Measurements from ENCODE around the gene CDC25A.

The CDC25A gene

DNA sequence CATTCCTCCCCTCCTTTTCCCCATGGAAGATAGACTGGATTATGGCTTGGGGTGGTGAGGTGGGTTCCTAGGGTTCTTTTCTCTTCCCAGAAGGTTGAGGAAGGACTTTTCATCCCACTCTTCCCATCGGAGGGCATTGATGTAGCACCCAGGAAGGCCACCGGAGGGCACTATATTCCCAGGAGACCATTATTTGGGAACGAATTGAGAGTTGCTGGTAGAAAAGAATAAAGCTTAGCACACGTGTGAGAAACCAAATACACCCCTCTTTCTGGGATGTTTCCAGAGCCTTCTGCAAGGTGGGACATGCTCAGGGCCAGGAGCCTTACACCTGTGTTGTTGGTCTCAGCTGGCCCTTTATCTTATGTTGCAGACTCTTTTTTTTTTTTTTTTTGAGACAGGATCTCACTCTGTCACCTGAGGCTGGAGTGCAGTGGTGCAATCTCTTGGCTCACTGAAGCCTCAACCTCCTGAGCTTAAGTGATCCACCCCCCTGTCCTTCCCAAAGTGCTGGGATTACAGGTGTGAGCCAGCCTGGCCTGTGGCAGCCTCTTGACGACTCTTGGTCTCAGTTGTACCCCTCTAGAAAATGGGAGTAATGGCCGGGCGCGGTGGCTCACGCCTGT, 6.3 kb upstream of the CDC25A start:
- DNase-seq (ENCODE audit: low spot score): peak; percentile 72

DNA sequence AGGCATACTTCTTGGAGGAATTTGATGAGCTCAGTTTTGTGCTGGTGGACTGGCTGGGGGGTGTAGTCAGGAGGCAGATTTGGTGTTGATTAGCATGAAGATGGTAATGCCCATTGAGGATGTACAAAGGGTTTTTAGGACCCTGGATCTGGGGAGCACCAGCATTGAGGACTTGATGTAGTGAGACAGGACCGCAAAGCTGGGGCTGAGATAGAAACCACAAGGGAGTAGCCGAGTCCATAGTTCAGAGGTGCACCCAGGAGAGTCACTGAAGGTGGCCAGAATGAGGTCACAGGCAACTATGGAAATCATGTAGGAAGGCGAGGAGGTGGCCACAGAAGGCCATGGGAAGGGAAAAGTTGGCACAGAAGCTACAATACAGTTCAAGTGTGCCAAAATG, 2.7 kb upstream of the CDC25A start:
- DNase-seq (ENCODE audit: low spot score): no peak

DNA sequence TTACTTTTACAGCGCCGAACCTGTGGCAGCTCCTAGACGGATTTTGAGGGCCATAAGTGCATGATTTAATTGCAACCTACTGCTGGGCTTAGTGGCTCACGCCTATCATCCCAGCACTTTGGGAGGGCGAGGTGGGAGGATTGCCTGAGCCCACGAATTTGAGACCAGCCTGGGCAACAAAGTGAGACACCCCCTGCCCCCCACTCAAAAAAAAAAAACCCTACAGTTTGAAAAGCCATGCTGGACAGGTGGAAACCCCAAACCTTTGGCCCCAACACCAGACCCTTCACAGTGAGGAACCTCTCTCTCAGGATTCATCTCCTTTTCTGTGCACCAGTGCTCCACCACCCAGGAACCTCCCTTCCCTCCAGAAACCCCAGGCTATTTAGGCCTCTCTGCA, 1.1 kb upstream of the CDC25A start:
- DNase-seq (ENCODE audit: low spot score): no peak

DNA sequence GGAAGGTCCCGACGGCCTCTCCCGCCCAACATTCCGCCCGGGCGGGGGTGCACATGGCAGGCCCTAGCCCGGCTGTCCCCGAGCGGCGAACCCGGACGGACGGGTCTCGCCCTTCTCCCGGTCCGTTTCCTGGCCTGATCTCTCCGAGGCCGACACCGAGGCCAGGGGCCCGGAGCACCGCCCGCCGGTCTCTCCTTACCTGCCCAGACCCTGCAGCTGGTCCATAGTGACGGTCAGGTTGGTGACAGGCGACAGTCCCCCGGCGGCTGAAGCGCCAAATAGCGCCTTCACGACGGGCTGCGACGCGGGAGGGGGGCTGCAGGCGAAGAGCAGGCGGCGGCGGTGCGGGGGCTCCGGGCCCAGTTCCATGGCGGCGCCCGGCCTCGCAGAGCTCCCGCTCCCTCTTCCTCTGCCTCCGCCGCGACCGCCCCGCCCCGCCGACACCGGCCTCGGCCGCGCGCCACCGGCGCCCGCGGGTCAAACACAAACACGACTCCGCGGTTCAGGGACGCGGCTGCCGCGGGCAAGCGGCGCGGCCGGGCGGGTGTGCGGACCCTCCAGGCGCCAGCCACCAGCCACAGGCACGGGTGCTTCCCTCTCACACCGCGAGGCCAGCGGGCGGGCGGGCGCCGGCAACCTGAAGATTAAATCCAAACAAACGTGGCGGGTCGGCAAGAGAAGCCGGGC, 495 bp downstream of the CDC25A start:
- DNase-seq (ENCODE audit: low spot score): peak; percentile 68

DNA sequence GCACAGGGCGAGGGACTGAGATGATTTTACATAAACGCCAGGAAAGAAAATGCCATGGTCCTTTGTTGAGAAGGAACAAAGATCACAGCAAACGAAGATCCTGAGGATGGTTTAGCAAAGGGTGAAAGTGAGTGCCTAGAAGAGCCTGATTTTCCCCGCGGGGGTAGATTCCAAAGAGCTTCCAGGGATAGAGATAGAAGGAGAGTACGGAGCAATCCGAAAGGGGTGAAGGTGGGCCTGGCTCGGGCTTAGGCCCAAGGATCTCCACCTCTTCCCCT, 977 bp downstream of the CDC25A start:
- no peak for DNase-seq (ENCODE audit: low spot score)

DNA sequence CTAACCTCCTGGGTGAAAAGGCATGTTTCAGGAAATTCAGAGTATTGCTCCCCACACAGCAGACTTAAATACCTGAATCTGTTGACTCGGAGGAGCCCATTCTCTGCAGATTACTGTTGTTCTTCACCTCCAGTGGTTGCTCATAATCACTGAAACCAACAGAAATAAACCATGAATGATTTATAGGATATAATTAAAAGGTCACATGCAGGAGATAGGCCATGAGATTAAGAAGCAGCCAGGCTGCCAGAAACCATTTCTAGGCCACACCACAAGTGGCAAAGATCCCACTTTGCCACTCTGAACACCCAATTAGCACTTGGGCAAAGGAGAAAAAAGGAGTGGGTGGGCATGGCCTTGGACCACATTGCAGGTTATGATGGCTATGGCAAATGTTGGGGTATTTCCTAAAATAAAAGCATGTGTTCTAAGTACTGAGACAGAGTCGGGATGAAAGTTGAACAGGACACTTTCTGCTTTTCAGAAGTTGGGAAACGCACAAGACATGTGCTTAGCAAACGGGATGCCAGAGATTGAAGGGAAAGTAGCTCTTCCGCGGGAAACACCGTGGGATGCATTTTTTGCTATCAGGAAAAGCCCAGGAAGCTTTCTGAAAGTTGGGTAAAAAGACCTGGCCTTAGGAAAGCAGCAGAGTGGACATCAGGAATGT, 1.5 kb downstream of the CDC25A start:
- peak; percentile 19 for DNase-seq (ENCODE audit: low spot score)

DNA sequence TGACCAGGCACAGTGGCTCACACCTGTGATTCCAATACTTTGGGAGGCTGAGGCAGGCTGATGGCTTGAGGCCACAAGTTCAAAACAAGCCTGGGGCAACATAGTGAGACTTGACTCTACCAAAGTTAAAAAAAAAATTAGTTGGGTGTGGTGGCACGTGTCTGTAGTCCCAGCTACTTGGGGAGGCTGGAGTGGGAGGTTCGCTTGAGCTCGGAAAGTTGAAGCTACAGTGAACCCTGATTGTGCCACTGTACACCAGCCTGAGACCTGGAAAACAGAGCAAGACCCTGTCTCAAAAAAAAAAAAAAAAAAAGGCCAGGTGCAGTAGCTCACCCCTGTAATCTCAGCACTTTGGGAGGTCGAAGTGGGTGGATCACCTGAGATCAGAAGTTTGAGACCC, 3.1 kb downstream of the CDC25A start:
- no peak for DNase-seq (ENCODE audit: low spot score)

DNA sequence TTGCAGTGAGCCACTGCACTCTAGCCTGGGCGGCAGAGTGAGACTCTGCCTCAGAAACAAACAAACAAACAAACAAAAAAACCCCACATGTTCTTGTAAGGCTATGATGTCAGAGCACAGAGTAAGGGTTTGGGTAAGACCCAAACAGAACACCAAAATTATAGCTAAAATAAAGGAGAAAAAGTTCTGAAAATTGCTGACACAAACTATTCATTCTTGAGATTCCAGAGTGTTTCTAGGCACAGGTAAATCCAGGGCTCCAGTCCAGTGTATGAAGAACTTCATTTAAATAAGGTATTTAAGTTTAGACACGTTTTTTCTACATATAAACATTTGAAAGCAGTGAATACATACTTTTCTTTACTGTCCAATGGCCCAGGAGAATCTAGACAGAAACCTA, 3.9 kb downstream of the CDC25A start:
- no peak for DNase-seq (ENCODE audit: low spot score)

DNA sequence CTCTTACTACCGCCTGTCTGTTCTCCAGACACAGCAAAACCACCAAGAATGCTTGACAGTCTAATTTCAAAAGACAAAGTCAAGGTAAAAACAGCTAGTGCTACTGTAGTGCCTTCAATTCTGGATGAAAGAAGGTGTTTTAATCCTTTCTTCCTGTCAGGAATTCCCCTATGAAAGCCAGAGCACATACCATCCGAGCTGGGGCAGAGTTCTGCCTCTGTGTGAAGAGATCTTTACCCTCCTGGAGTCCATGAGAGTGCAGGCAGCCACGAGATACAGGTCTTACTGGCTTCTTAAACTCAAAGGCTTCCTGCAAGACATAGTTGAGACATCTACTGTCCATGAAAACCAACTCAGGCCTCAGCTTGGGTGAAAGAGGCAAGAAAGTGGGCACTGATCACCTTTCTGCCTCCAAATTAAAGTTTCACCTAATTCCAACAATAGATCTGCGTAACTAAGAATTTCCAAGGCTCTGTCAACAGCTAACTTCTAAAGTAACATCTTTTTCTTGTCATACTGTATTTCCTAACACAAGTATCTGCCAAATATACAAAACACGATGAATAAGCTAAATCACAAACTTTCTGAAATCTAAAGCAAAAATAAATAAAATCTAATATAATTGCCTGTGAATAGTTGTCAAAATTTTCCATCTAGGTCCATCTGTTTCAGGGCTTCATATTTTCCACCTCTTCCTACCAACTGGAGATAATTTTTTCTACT, 7.5 kb downstream of the CDC25A start:
- no peak for DNase-seq (ENCODE audit: low spot score)

DNA sequence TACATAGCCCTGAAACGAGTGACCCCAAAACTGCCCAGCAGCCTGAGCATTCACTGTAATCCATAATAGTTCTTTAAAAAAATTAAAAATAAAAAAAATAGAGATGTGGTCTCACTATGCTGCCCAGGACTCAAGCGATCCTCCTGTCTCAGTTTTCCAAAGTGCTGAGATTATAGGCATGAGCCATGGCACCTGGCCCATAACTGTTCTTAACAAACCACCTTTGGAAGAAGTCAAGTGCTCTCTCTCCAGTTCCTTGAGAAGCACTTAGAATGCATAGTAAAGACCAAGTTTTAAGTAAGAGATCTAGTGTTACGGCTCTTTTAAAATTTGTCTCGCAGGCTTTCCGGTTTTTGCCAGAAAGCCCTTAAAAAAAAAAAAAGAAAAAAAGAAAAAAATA, 8.2 kb downstream of the CDC25A start:
- no peak for DNase-seq (ENCODE audit: low spot score)

DNA sequence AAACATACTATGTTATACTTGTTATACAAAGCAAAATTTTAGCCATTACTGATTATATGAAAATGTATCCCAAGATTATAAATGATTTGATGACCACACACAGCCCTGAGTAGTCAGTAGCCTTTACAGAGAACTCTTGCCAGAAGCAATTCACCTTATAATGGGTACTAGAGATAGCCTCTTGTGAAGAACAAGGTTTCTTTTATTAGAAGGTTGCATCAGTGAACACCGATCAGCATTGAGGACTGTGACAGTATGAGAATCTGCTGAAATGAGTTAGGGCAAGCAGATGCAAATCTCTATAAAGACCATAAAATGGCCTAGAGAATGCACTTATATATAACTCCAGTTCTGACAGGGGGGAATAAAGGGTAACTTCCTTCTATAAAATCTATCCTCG, 10.1 kb downstream of the CDC25A start:
- no peak for DNase-seq (ENCODE audit: low spot score)

DNA sequence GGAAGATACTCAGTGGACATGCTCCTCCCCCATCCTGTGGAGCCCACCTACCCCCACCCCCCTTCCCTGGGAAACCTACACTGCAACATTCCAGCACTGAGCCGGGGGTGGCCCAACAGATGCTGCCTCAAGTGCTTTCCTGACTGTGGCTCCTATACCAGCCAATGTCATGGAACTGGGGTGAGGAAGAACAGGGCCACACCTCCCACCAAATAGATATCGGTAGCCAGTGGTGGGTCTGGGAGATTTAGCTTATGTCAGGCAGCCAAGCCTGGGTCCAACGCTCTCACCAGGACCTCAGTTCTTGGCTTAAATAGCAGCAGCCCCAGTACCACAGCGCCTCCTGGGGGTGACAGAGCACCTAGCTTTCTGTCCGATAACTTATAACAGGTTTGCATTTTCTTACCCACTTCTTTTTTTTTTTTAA, 30.3 kb downstream of the CDC25A start:
- DNase-seq (ENCODE audit: low spot score): peak; percentile 74

DNA sequence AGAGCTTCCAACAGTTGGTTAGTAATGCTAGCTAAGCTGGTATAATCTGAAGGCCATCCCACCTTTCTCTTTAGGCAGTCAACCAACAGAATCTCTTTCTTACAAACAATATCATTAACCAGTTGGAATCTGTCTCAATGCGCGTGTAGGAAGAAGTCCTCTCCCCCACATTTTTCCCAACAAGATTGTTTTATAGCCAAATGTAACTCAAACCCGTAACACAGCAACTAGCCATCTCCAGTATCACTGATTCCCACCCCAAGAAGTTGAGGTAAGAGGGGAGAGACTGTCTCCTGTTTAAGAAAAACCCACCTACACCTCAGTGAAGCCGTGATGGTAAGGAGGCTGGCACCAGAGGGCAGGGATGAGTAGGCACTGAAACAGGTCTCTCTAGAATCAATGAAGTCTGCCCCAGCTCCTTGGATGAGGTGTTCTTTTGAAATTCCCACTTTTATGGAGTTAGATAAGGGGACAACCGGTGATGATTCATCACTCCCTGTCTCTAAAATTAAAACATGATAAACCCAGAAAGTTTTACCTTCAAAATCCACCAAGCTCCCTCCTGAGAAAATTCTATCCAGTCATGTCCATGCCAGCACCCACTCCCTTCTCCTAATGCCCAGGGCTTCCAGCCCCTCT, 30.9 kb downstream of the CDC25A start:
- DNase-seq (ENCODE audit: low spot score): no peak

DNA sequence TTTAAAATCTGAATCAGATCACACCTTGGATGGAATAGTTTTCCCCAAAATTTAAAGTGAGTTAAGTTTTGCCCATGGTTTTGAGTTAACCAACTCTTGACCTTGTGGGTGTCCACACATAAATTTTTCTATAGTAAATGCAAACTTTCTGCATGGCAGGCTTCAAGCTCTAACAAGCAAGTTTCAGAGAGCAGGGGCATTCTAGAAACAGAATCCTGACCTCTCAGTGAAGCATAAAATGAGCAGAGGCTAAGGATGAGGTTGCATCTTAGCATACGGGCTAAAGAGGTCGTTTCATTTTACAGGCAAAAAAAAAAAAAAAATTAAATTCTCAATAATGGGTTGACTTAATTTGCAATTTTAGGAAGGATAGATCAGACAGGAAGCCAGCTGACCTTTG, 32.1 kb downstream of the CDC25A start:
- no peak for DNase-seq (ENCODE audit: low spot score)

DNA sequence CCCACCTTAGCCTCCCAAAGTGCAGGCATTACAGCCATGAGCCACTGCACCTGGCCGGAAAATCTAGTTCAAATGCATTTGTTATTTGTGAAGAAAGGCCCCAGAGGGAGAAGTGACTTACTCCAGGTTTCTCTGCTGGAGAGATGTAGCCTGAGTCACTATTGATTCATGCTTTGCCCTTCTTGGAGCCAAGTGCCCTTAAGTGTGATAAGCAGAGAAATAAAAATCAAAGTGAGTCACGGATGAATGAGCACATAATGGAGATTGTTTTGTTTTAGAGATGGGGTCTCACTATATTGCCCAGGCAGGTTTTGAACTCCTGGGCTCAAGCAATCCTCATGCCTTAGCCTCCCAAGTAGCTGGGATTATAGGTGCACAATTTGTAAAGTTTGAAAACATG, 33.1 kb downstream of the CDC25A start:
- peak; percentile 61 for DNase-seq (ENCODE audit: low spot score)

DNA sequence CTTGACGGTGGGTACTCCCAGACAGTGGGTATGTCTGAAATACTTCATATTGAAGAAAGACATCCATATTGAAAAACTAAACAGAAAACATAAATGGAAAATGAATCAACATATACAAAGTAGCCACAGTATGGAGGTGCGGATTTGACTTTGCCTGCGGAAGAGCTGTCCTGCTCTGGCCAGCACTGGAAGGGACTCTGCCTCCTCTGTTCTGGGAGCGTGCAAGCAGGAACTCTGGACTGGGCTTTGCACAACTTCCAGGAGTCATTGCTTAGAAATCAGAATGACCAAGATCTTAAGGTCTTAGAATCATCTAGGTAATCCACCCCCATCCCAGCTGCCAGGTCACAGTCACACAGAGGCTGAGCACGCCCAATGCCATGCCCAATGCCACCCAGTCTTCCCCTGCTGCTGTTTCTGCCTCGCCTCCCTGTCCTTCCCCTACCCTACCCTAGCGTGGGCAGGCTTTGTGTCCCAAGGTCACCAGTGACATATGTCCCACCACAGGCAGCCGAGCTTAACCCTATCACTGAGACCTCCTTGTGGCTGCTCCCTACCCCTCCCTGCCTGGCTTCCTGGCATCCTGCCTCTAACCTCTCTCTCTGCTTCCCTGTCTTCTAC, 36.3 kb downstream of the CDC25A start:
- no peak for DNase-seq (ENCODE audit: low spot score)

DNA sequence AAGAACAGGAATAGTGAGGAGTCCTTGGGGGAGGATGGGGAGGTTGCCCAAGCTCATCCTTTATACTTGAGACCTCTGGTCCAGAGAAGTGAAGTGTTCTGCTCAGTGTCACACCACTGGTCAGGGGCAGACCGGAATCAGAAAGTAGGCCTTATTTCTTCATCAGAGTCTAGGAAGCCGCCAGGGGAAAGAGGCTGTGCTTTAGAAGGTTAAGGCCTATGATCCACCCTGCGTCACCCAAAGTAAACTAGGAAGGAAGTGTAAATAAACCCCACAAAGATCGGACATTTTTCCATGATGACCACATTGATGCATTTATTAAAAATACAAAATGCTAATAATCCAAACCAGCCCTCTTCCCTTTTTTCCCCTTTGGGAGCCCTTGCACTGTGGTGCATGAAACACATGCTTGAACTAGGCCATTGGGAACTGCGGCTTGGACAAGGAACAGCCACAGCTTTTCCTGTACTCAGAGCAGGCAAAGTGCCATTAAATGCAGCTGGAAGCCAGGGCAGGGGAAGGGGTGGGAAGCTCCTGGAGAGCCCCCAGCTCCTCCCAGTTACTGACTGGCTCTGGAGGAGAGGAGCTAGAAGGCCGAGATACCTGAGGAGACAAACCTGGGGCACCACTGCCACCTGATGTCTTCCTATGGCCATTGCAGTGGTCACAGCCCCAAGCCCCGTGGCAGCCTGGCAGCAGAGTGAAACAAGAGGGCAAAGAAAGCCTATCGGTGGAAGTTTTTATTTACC, 37.0 kb downstream of the CDC25A start:
- peak; percentile 81 for DNase-seq (ENCODE audit: low spot score)

DNA sequence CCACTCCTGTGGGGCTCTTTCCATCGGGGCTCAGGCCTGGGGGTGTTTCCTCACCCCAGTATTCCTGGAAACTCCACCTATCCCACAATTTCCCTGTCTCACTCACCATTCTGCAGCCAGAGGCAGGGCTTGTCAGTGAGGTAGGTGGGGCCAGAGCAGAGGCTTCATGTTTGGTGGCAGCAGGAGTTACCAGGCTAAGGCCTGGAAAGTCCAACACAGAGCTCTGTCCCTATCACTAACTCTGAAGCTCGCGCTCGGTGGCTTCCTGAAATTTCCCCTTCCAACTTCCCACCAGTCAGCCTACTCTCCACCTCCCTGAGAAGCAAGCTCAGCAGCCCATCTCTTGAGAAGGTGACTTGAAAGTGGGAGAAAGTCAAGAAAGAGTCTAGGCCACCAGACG, 44.2 kb downstream of the CDC25A start:
- DNase-seq (ENCODE audit: low spot score): no peak

DNA sequence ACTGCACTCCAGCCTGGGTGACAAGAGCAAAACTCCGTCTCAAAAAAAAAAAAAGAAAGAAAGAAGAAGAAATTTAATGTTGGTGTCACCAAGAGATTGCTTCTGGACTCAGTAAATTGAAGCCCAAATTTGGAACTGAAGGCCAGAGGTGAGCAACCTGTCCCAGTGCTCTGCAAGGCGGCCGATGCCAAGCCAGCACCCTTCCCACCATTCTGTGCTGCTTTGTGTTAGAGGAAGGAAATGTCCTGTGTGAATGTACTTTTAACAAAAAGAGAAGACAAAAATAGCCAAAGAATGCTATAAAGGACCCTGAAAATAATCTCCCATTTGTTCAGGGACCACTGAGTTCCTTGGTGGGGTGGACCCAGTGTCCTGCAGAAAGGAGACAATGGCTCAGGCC, 44.6 kb downstream of the CDC25A start:
- no peak for DNase-seq (ENCODE audit: low spot score)

DNA sequence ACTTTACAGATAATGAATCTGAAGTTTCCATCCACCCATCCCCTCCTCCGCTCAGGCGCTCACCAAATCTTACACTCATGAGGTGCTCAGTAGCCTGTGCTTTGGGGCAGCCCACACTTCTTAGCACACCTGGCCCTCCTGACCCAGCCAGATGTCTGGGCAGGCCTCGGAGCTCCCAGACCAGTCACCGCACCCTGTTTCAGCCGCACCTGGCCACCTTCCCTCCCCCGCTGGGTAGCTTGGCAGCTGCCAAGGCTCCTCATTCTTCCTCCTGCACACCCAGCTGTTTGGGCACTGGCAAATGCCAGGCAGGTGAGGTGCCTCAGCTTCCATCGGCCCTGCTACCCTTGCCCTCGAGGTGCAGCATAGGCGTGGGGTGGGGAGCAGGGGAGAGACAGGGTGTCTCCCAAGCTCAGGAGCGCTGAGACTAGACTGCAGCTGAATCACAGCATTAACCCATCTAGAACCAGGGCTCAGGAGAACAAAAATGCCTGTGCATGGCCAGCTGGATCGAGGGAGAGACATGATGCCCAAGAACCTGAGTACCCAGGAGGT, 45.8 kb downstream of the CDC25A start:
- DNase-seq (ENCODE audit: low spot score): no peak

DNA sequence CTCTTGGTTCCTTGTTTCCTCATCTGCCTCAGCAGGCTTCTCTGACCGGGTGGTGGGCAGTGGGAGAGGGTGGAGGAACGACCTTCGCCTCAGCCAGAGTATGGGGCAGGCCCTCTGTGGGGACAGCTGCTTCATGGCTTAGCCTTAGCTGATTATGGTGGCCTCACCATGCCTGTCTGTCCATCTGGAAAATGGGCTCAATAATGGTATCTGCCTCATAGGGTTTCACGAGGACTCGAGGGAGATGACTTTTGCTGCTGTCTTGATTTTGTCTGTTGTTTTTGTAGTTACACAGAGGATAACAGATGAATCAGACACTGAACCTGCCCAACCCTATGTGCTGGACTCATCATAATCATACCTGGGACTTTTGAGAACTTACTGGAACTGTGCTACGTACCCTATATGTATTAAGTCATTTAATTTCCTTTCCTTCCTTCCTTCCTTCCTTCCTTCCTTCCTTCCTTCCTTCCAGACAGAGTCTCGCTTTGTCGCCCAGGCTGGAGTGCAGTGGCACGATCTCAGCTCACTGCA, 46.5 kb downstream of the CDC25A start:
- no peak for DNase-seq (ENCODE audit: low spot score)
